HT-29 (cell line): ENCODE measurements around the gene SGCA. TPM values are rescaled to one million over a fixed set of nuclear protein-coding genes. Genes with fewer than 3 reads are reported as not detected.

Experiments used
- DNase-seq: peaks from one replicate; pipeline ENCODE4 v3.0.0-alpha.2; 2015; ENCODE audit warnings: low spot score
- total RNA-seq: library from RNA; depleted of rRNA; stranded (reverse); fragments of >200 nt; shearing (Covaris generic); gene quantifications from 2 replicates; pipeline ENCODE4 v1.2.3, GENCODE V29; 2014; rRNA removed

The SGCA gene
- total RNA-seq, 1 experiment from 2014 or later = not detected

GRCh38 chr17:50221864-50222545 is 56.2 kb downstream of the SGCA start:
- no peak for DNase-seq

- DNase-seq = no peak
Measured at GRCh38 chr17:50222922-50223321, 57.1 kb downstream of the SGCA start.

Other genes with a start within 250 kb of the SGCA start
- 0.51 and 1.1 TPM in 2 replicates for gene DLX4, start 196.8 kb upstream of the SGCA start, total RNA-seq
- not detected in 2 replicates for gene DLX3, start 170.8 kb upstream of the SGCA start, total RNA-seq
- 218 and 237 TPM in 2 replicates for gene ITGA3, start 109.9 kb upstream of the SGCA start, total RNA-seq
- gene PDK2, start 70.7 kb upstream of the SGCA start, total RNA-seq = 31.3 and 31.9 TPM in 2 replicates
- 1.9 and 3.4 TPM in 2 replicates for gene SAMD14, start 35.8 kb upstream of the SGCA start, total RNA-seq
- 38.7 and 54.6 TPM in 2 replicates for gene PPP1R9B, start 15.3 kb upstream of the SGCA start, total RNA-seq
- 0.38 and 0.83 TPM in 2 replicates for gene COL1A1, start 35.6 kb downstream of the SGCA start, total RNA-seq
- 5.9 and 17.8 TPM in 2 replicates for gene TMEM92, start 108.5 kb downstream of the SGCA start, total RNA-seq
- gene XYLT2, start 180.1 kb downstream of the SGCA start, total RNA-seq = 34.6 and 40.0 TPM in 2 replicates
- 71.2 and 120 TPM in 2 replicates for gene MRPL27, start 207.2 kb downstream of the SGCA start, total RNA-seq
- 7.5 and 11.8 TPM in 2 replicates for gene EME1, start 207.2 kb downstream of the SGCA start, total RNA-seq
- 137 and 155 TPM in 2 replicates for gene LRRC59, start 231.5 kb downstream of the SGCA start, total RNA-seq